ENCODE results near the gene KIRREL3. TPM values are rescaled to one million over a fixed set of nuclear protein-coding genes. Genes with fewer than 3 reads are reported as not detected.

The KIRREL3 gene
- total RNA-seq, 1 donor from 2014 or later = 0.66 TPM

DNA sequence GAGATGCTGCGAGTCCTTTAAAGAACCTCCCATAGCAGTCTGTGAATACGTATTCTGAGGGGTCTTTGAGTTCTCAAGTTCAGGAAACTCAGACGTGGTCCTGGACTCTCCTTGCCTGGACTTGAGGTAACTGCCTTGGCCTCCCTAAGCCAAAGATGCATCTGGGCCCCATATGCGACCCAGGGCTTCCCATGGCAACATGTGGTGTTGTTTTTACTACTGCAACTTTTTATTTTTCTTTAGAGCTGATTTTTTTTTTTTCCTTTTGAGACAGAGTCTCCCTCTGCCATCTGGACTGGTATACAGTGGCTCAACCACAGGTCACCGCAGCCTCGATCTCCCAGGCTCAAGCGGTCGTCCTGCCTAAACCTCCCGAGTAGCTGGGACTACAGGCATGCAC is 324.0 kb downstream of the KIRREL3 start:
- no peak for DNase-seq (ENCODE audit: low spot score)

GRCh38 chr11:126673319-126673718 is 327.3 kb downstream of the KIRREL3 start:
- no peak for DNase-seq (ENCODE audit: low spot score)

- no peak for DNase-seq (ENCODE audit: low spot score)
These were observed 331.2 kb downstream of the KIRREL3 start for GRCh38 chr11:126669416-126669815.

DNA sequence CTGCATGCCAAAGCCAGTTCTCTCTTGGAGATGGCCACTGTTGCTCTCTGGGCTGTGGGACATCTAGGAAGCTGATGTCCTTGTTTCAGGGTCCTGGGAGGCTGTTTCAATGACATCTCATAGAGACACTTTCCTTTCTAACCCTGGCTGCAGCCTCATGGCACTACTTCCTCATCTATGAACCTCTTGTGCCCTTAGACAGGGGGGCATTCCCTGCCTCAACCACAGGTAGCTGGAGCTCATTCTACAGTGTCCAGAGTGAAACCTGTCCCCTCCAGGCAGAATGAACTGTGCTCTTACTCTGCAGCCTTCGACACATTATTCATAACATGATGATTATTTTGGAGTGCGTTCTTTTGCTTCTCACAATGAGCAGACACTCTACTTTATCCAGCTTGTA is 335.9 kb downstream of the KIRREL3 start:
- no peak for DNase-seq (ENCODE audit: low spot score)

- no peak for DNase-seq (ENCODE audit: low spot score)
These were observed 336.6 kb downstream of the KIRREL3 start for GRCh38 chr11:126663749-126664592.

DNA sequence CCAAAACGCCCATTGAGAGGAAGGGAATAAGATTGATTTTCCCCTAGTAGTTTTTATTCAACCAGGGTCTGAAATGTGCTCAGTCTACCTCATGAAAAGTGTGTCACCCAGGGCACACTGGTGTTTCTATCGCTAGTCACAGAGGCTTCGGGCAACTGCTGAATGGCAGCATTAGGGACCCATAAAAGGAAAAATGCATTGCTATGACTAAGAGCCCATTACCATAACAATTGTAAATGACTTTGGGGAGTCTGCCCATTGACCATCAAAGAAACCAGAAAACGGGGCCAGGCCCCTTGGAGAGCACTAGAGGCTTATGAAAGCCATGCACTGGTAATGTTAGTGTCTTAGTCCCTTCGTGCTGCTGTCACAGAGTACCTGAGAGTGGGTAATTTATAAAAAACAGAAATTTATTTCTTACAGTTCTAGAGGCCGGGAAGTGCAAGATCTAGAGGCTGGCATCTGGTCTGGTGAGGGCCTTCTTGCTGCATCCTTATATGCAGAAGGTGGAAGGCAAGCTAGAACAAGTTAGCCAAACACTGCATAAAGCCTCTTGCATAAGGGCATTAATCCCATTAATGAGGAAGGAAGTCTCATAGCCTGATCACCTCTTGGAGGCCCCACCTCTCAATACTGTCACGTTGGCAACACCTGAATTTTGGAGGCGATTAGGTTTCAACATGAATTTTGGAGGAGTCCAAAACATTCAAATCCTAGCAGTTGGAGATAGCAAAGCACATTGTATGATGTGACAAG is 338.4 kb downstream of the KIRREL3 start:
- DNase-seq (ENCODE audit: low spot score) = no peak

DNA sequence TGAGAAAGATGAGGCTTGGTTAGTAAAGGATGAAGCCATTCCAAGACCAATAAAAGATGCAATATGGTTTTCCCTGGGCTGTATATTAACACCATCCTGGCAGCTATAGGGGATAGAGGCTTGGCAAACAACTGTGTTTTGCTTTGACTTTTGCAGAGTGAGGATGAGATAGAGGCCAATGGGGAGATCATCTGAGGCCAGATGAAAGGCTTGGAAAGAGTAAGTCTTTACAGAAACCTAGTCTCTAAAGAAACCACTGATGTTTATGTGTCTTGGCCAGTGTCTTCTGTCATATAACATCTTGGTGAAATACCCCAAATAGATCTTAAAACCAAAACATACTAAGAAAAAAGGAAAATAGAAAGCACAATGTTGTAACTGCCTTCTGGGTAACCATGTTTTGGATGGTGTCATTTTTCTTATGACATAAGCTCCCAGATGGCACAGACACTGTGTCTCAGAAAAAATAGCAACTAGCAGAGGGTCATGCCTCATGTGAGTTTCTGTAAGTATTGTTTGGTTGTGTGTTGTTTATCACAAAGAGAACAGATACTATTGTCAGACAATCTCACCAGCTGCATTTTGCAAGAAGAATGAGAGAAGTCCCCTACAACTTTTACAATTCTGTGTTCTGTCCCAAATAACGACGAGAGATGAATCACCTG is 339.7 kb downstream of the KIRREL3 start:
- DNase-seq (ENCODE audit: low spot score) = no peak

GRCh38 chr11:126660321-126660720 is 340.2 kb downstream of the KIRREL3 start:
- no peak for DNase-seq (ENCODE audit: low spot score)

DNA sequence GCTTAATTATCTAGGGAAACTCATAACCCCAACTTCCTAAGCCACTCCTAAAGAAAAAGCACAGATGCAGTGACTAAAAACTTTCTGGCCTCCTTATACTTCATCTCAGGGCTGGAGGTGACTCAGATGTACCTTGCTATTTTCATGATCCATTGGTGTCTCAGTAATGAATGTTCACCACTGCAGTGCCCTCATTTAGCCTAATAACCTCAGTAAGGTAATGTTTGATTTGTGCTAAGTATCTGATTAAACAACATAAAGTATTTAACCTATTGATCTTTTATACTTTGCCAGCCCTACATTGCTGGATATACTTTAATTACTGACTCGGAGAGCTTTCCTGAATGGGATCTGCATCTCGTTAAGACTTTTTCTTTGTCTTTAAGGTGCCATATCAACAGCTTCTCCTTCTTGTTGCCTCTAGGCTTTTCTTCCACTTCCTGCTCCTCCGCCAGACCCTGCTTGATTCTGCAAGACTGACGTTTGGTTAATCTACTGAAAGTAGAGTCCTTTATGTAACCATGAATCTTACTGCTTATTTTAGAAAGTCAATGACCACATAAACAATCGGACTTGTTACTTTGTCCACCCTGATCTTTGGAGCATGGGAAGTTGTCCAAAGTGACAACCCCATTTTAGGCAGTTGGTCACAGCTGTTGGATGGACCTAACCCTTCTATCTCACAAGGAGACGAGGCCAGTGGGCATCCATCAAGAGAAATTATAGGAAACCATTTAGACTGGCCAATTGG is 342.1 kb downstream of the KIRREL3 start:
- no peak for DNase-seq (ENCODE audit: low spot score)

DNA sequence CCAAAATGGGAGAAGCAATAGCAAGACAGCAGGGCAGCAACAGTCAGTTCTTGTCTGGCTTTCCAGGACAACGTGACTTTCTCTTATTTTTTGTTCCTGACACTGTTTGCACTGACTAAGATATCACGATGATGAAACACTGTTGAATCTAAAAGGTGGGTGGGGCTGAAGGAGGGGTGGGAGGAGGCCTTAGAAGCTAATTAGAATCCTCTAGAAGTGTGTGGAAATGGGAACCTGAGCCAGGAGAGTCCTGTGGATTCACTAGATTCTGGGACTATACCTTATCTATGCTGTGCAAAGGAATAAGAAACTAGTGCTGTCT is 344.8 kb downstream of the KIRREL3 start:
- no peak for DNase-seq (ENCODE audit: low spot score)

DNA sequence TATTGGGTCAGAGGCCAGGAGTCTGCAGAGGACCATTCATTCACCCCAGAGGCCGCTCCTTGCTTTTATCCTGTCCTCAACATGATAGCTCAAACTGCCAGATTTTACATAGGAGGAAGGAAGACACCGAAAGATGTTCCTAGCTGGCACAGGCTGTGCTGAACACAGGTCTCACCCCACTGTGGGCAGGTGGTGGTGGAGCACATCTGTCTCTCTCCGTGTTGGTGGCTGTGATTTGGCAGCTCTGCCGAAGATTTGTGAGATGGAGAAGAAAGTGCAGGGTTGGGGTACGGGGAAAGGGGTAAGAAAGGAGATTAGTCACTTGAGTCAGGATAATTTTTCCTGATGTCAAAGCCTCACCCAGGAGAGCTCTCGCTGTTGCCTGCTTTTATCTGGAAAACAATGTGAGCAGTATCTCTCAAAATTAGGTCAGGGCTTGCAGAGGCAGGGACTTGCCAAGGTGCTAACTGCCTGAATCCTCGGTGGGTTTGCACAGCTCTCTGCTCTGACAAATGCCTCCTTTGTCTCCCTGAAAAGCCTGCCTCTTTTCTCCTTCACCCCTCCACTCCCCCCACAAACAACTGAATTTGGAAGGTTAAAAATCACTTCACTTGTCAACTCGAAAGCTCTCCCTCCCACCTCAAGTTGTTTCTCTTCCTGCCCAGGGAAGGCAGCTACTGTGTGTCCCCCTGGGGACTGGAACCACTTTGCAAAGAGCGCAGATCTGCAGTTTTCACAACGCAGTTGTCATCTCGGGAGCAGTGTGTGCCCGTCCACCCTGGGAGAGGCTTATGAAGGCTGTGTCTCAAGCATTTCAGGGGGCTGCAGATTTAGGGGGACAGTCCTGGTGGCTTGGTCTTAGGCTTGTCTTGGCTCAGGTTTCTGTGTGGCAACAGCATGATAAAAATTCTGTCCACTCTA is 345.4 kb downstream of the KIRREL3 start:
- DNase-seq (ENCODE audit: low spot score) = no peak

DNA sequence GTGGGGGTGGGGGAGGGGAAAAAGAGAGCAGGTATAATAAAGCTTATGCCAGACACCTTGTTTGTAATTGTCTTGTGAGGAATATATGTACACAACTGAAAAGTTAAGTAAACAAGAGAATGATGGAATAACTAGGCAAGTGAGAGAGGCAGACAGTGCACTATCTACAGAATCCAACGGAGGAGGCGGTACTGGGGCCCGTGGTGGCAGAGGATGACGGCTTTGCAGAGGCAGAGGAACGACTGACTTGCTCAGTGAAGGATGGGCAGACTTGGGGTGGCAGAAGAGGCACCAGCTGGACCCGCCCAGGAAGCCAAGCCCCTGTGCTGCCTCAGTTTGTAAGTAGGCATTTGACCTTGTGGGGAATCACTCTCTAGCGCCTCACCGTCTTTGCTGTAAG is 347.5 kb downstream of the KIRREL3 start:
- no peak for DNase-seq (ENCODE audit: low spot score)

GRCh38 chr11:126647735-126648134 is 352.8 kb downstream of the KIRREL3 start:
- DNase-seq (ENCODE audit: low spot score) = no peak

GRCh38 chr11:126646701-126647557 is 353.6 kb downstream of the KIRREL3 start:
- no peak for DNase-seq (ENCODE audit: low spot score)

DNA sequence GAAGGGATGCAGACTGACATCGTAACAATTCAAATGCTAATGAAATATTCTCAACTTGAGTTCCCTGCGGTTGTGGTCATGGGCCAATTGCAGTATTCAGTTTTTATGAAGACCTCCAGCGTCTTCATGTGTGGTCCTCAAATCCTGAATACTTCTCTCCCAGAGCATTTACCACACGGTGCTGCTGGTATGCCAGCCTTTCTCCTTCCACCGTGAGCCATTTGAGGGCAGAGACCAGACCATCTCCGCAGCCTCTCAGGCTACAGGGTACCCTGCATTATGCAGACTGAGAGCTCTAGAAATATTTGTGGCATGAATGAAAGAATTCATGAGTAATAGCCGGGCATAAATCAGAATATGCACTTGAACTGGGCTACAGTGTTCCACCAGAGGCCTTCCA is 355.4 kb downstream of the KIRREL3 start:
- no peak for DNase-seq (ENCODE audit: low spot score)

GRCh38 chr11:126640186-126640585 is 360.4 kb downstream of the KIRREL3 start:
- no peak for DNase-seq (ENCODE audit: low spot score)

DNA sequence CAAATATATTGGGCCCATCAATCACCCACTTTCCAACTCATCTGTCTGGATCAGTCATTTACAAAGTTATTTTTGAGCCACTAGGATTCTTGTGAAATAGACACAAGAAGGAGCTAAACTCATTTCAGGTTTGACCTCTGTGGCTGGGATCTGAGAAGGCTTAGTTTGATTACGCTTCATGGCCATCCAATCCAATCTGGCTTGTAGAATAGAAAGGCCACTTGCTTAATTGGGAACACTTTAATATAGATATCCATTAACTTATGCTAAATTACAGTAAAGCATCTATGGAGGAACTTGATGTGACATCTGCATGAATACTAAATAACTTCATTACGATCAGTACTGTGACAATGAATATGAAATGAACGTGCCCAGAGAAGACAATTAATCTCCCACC is 360.9 kb downstream of the KIRREL3 start:
- no peak for DNase-seq (ENCODE audit: low spot score)

GRCh38 chr11:126638648-126639047 is 361.9 kb downstream of the KIRREL3 start:
- no peak for DNase-seq (ENCODE audit: low spot score)

- no peak for DNase-seq (ENCODE audit: low spot score)
These were observed 362.8 kb downstream of the KIRREL3 start for GRCh38 chr11:126637795-126638175.
